KMS-11 (cell line): ENCODE results near the gene UQCRHL.

Experiments used
- H2AFZ ChIP-seq: fragments of 200-600 bp; sonication (generic); 2 replicates; pipeline ENCODE4 v1.6.1; 2016; ENCODE audit warnings: antibody characterized with exemption, mixed run types, low read depth
- H3K27ac ChIP-seq: fragments of 200-600 bp; sonication (generic); 2 replicates; pipeline ENCODE4 v1.6.1; 2016; ENCODE audit warnings: mild to moderate bottlenecking, mixed run types
- H3K27me3 ChIP-seq: fragments of 200-600 bp; sonication (generic); 2 replicates; pipeline ENCODE4 v1.6.1; 2017; ENCODE audit warnings: mild to moderate bottlenecking, low read depth, mixed run types, moderate library complexity; ENCODE audit not compliant: insufficient read depth
- H3K36me3 ChIP-seq: fragments of 200-600 bp; sonication (generic); 2 replicates; pipeline ENCODE4 v1.6.1; 2017; ENCODE audit warnings: mild to moderate bottlenecking, mixed run types; ENCODE audit not compliant: insufficient read depth
- H3K4me1 ChIP-seq: fragments of 200-600 bp; sonication (generic); 2 replicates; pipeline ENCODE4 v1.6.1; 2016; ENCODE audit warnings: mild to moderate bottlenecking, low read depth, mixed run types; ENCODE audit not compliant: poor library complexity, severe bottlenecking
- H3K4me2 ChIP-seq: fragments of 200-600 bp; sonication (generic); 2 replicates; pipeline ENCODE4 v1.7.0; 2016; ENCODE audit warnings: mild to moderate bottlenecking, mixed run types
- H3K4me3 ChIP-seq: fragments of 200-600 bp; sonication (generic); IDR thresholded peaks from 2 replicates; pipeline ENCODE4 v1.6.1; 2017; ENCODE audit warnings: low read depth, low read length, mixed read lengths; ENCODE audit not compliant: insufficient read depth
- H3K79me2 ChIP-seq: fragments of 200-600 bp; sonication (generic); 2 replicates; pipeline ENCODE4 v1.6.1; 2016; ENCODE audit warnings: low read depth, mixed run types; ENCODE audit not compliant: insufficient read depth
- H3K9ac ChIP-seq: fragments of 200-600 bp; sonication (generic); 2 replicates; pipeline ENCODE4 v1.6.1; 2016; ENCODE audit warnings: mild to moderate bottlenecking, mixed run types
- H4K20me1 ChIP-seq: fragments of 200-600 bp; sonication (generic); 2 replicates; pipeline ENCODE4 v1.6.1; 2016; ENCODE audit warnings: mild to moderate bottlenecking, mixed run types; ENCODE audit not compliant: insufficient read depth
- TF ChIP-seq, protein P1 (sequence below): fragments of 200-600 bp; sonication (generic); conservative IDR thresholded peaks from 2 replicates; pipeline ENCODE4 v1.6.1; 2017; ENCODE audit warnings: low read depth, mild to moderate bottlenecking, antibody characterized with exemption, low read length, moderate library complexity, mixed read lengths

The UQCRHL gene

GRCh38 chr1:15764269-15764764 is 43.1 kb downstream of the UQCRHL start:
- no peaks in the 10 kb centered on the region for H3K79me2 ChIP-seq
- no peak overlapping the region for H2AFZ ChIP-seq
- TF ChIP-seq, protein P1, sequence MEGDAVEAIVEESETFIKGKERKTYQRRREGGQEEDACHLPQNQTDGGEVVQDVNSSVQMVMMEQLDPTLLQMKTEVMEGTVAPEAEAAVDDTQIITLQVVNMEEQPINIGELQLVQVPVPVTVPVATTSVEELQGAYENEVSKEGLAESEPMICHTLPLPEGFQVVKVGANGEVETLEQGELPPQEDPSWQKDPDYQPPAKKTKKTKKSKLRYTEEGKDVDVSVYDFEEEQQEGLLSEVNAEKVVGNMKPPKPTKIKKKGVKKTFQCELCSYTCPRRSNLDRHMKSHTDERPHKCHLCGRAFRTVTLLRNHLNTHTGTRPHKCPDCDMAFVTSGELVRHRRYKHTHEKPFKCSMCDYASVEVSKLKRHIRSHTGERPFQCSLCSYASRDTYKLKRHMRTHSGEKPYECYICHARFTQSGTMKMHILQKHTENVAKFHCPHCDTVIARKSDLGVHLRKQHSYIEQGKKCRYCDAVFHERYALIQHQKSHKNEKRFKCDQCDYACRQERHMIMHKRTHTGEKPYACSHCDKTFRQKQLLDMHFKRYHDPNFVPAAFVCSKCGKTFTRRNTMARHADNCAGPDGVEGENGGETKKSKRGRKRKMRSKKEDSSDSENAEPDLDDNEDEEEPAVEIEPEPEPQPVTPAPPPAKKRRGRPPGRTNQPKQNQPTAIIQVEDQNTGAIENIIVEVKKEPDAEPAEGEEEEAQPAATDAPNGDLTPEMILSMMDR = no peak
- H3K9ac ChIP-seq = no peak overlapping the region
- peaks cover 11% of the 10 kb centered on the region; the same call in 1 of the 2 replicates for H3K27me3 ChIP-seq
- H3K4me3 ChIP-seq = no peak overlapping the region
- no peaks in the 10 kb centered on the region for H3K4me1 ChIP-seq
- H3K36me3 ChIP-seq = no peaks in the 10 kb centered on the region
- H3K4me2 ChIP-seq = no peak overlapping the region
- H3K27ac ChIP-seq = no peak overlapping the region
- H4K20me1 ChIP-seq = no peaks in the 10 kb centered on the region

DNA sequence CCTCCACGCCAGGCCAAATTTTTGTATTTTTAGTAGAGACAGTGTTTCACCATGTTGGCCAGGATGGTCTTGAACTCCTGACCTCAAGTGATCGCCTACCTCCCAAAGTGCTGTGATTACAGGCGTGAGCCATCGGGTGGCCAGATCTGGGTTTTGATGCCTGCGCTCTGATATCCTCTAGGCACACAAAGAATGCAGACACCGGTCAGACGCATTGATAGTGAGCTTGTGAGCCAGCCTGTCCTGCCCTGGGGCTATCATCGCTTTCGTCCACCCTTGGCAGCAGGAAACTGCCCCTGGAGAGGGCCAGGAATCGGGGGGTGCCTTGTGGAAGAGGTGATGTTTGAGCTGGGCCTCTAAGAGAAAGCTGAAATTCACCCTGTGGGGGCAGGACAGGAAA is 44.9 kb downstream of the UQCRHL start:
- peaks cover 23% of the 10 kb centered on the region for H3K27me3 ChIP-seq
- no peaks in the 10 kb centered on the region for H3K79me2 ChIP-seq
- H3K4me1 ChIP-seq = no peaks in the 10 kb centered on the region
- H3K4me2 ChIP-seq = no peak overlapping the region
- H3K4me3 ChIP-seq = no peak overlapping the region
- no peak overlapping the region for H3K9ac ChIP-seq
- no peaks in the 10 kb centered on the region for H3K36me3 ChIP-seq
- TF ChIP-seq, protein P1 = no peak
- no peak overlapping the region for H2AFZ ChIP-seq
- H4K20me1 ChIP-seq = no peaks in the 10 kb centered on the region
- H3K27ac ChIP-seq = no peak overlapping the region

- no peaks in the 10 kb centered on the region for H3K4me1 ChIP-seq
- no peaks in the 10 kb centered on the region for H3K79me2 ChIP-seq
- H3K36me3 ChIP-seq = no peaks in the 10 kb centered on the region
- no peak overlapping the region for H3K9ac ChIP-seq
- H3K27ac ChIP-seq = no peak overlapping the region
- H3K27me3 ChIP-seq = peaks cover 33% of the 10 kb centered on the region
- TF ChIP-seq, protein P1 = no peak
- H3K4me3 ChIP-seq = no peak overlapping the region
- H3K4me2 ChIP-seq = no peak overlapping the region
- H2AFZ ChIP-seq = no peak overlapping the region
- no peaks in the 10 kb centered on the region for H4K20me1 ChIP-seq
Measured at GRCh38 chr1:15761366-15762128, 45.9 kb downstream of the UQCRHL start.

- H3K27ac ChIP-seq = no peak overlapping the region
- no peak overlapping the region for H3K9ac ChIP-seq
Measured at GRCh38 chr1:15760520-15761211, 46.8 kb downstream of the UQCRHL start.

More at GRCh38 chr1:15760520-15761211, 46.8 kb downstream of the UQCRHL start:
- H3K79me2 ChIP-seq = no peaks in the 10 kb centered on the region
- H2AFZ ChIP-seq = no peak overlapping the region
- H3K27me3 ChIP-seq = peaks cover 33% of the 10 kb centered on the region
- no peak overlapping the region for H3K4me2 ChIP-seq
- no peak overlapping the region for H3K4me3 ChIP-seq
- TF ChIP-seq, protein P1 = no peak
- no peaks in the 10 kb centered on the region for H4K20me1 ChIP-seq
- no peaks in the 10 kb centered on the region for H3K36me3 ChIP-seq
- H3K4me1 ChIP-seq = no peaks in the 10 kb centered on the region
